Right ventricle myocardium inferior (tissue), 1 donor: Measurements from ENCODE around the gene TIMM8A. TPM values are rescaled to one million over a fixed set of nuclear protein-coding genes. Genes with fewer than 3 reads are reported as not detected.
A peak's percentile ranks its signal among the peaks of the same experiment; 100 is the strongest.
"Not testable (repeated sequence)": the region's sequence is repeated elsewhere in the genome, so short reads cannot be mapped to it uniquely, and the experiment has no call there.

Source experiments
- ATAC-seq: fragments of 200-7000 bp; cut with Tn5 transposase; one replicate; pipeline ENCODE4 v1.9.1; 2020; ENCODE audit warnings: mild to moderate bottlenecking, moderate library complexity
- DNase-seq: peaks from one replicate; pipeline ENCODE4 v3.0.0; 2021; ENCODE audit errors: missing footprints
- intact Hi-C: fragments of 100-400 bp; cut with DNase I; formaldehyde crosslinking; loops from one replicate; pipeline ENCODE4 v1.11.0; 2022
- total RNA-seq: library from RNA; stranded (reverse); fragmentation: NEBNext Ultra II Directional; extraction: Animal tissue kit (Norgen Biotek cat#: 25700); gene quantifications from one replicate; pipeline ENCODE4 v1.2.1, GENCODE V29; 2021
- donor health status: DM: no; HTN: yes; CAD: no; lungs with severe emphysema.

The TIMM8A gene
- total RNA-seq, 1 donor from 2014 or later, result 20.8 TPM

GRCh38 chrX:101362757-101363156, 14.2 kb upstream of the TIMM8A start:
- DNase-seq (no peak), ATAC-seq (no peak)
- intact Hi-C loops, result no loop called here

- DNase-seq (no peak), ATAC-seq (no peak)
- intact Hi-C loops, result no loop called here
These were observed 13.6 kb upstream of the TIMM8A start for GRCh38 chrX:101362116-101362515.

- intact Hi-C loops, result no loop called here
- no peak for DNase-seq
- ATAC-seq, result no peak
These were observed 11.8 kb upstream of the TIMM8A start for GRCh38 chrX:101360390-101360789.

- intact Hi-C loops, result no loop called here
- ATAC-seq (no peak), DNase-seq (no peak)
These were observed 11.4 kb upstream of the TIMM8A start for GRCh38 chrX:101359966-101360365.

GRCh38 chrX:101357166-101357795, 8.7 kb upstream of the TIMM8A start:
- intact Hi-C loops, result no loop called here
- ATAC-seq, result no peak
- DNase-seq, result no peak

GRCh38 chrX:101349193-101349562, 636 bp upstream of the TIMM8A start:
- no peak for ATAC-seq
- intact Hi-C loops, result no loop called here
- no peak for DNase-seq

GRCh38 chrX:101347859-101348451, 587 bp downstream of the TIMM8A start:
- DNase-seq (no peak), ATAC-seq (peak; percentile 5)
- intact Hi-C loops, result no loop called here

- intact Hi-C loops, result no loop called here
- ATAC-seq (no peak), DNase-seq (no peak)
These were observed 10.7 kb downstream of the TIMM8A start for GRCh38 chrX:101337776-101338271.

GRCh38 chrX:101334310-101334709, 14.2 kb downstream of the TIMM8A start:
- DNase-seq, ATAC-seq, intact Hi-C loops: not testable (repeated sequence)

- ATAC-seq, DNase-seq, intact Hi-C loops: not testable (repeated sequence)
These were observed 21.9 kb downstream of the TIMM8A start for GRCh38 chrX:101326600-101326999.

- intact Hi-C loops, result no loop called here
- DNase-seq, result no peak
- ATAC-seq, result no peak
These were observed 44.8 kb downstream of the TIMM8A start for GRCh38 chrX:101303790-101304189.

Other genes starting within 250 kb of the TIMM8A start
- gene DRP2, start 129.0 kb downstream of the TIMM8A start, total RNA-seq, result not detected
- gene TAF7L, start 57.4 kb downstream of the TIMM8A start, total RNA-seq, result not detected
- 5.4 TPM for gene BTK, start 37.4 kb upstream of the TIMM8A start, total RNA-seq
- 78.1 TPM for gene RPL36A, start 42.3 kb upstream of the TIMM8A start, total RNA-seq
- 12.6 TPM for gene GLA, start 59.2 kb upstream of the TIMM8A start, total RNA-seq
- 53.5 TPM for gene HNRNPH2, start 59.5 kb upstream of the TIMM8A start, total RNA-seq
- 5.3 TPM for gene ARMCX4, start 136.7 kb upstream of the TIMM8A start, total RNA-seq
- 29.6 TPM for gene ARMCX1, start 201.8 kb upstream of the TIMM8A start, total RNA-seq